GM12875 (cell line): ENCODE data around the gene PPP3R1.

ENCODE experiments used
- H3K4me3 ChIP-seq: one replicate; pipeline ENCODE4 v1.5.1; 2011; ENCODE audit warnings: low read depth, low read length, control low read depth
- CTCF ChIP-seq: IDR thresholded peaks from 2 replicates; pipeline ENCODE4 v1.5.1; 2011; ENCODE audit warnings: low read depth, mild to moderate bottlenecking, control low read depth, inconsistent platforms, low read length, moderate library complexity, borderline replicate concordance; ENCODE audit not compliant: insufficient read depth

Gene PPP3R1

GRCh38 chr2:68266655-68267054 is 14.3 kb upstream of the PPP3R1 start:
- H3K4me3 ChIP-seq: no peak overlapping the region
- TF ChIP-seq CTCF: no peak

GRCh38 chr2:68263632-68264031 is 11.3 kb upstream of the PPP3R1 start:
- TF ChIP-seq CTCF: no peak
- no peak overlapping the region for H3K4me3 ChIP-seq

- H3K4me3 ChIP-seq: no peak overlapping the region
Measured at GRCh38 chr2:68258851-68259250, 6.5 kb upstream of the PPP3R1 start.

GRCh38 chr2:68256093-68256450 is 3.7 kb upstream of the PPP3R1 start:
- TF ChIP-seq CTCF: no peak
- H3K4me3 ChIP-seq: no peak overlapping the region

More at GRCh38 chr2:68258851-68259250, 6.5 kb upstream of the PPP3R1 start:
- no peak for TF ChIP-seq CTCF

GRCh38 chr2:68253219-68254068 is 1.1 kb upstream of the PPP3R1 start:
- peak overlapping the region; percentile 85 for H3K4me3 ChIP-seq
- TF ChIP-seq CTCF: no peak

- no peak for TF ChIP-seq CTCF
- peak overlapping the region; percentile 61 for H3K4me3 ChIP-seq
Measured at GRCh38 chr2:68251855-68252399, 405 bp downstream of the PPP3R1 start.
